Measurements from ENCODE around the gene TSPO2. TPM values are rescaled to one million over a fixed set of nuclear protein-coding genes. Genes with fewer than 3 reads are reported as not detected.

The TSPO2 gene
- total and polyA plus RNA-seq, 9 of the 15 experiments (the other 6 are each of a cell fraction or from before 2014, with no cell fraction given) = not detected

DNA sequence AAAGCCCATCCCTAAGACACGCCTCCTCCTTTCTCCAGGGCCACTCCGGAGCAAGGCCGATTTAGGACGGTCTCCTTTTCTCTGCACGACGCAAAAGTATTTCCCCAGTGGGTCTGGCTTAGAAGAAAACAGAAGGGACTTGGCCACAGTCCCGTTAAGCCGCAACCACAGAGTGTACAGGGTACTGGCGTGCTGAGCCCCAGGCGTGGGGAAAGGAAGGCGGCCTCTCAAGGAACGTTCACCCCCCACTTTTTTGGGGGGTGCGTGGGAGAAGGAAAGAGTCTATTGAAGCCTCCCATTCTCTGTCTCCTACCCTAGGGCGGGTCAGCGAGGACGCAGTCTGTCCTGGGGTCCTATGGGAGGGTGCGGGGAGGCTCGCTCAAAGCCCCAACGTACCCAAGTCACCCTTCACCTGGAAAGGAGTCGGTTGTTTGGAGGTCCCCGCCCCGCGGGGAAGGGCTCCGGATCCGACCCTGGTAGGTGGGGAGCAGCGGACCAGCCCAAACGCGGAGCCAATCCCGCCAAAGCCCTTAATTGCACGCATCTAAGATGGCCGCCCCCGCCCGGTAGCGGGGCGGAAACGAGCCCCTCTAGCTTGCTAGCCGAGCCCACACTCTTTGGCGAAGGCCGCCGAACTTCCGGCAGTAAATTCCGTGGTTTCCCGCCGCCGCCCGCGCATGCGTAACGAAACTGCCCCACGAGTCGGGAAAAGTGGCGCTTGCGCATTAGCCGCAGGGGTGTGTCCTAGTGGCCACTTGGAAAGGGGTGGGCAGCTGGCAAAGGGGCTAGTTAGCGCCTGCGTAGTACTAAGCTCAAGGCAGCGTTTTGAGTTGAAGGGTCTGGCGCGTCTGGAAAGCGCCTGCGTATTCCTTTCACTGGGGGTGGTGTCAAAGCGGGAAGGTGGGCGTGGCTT is 29.9 kb downstream of the TSPO2 start, which contains the start of gene OARD1 (continued):
- TF ChIP-seq, protein P1, sequence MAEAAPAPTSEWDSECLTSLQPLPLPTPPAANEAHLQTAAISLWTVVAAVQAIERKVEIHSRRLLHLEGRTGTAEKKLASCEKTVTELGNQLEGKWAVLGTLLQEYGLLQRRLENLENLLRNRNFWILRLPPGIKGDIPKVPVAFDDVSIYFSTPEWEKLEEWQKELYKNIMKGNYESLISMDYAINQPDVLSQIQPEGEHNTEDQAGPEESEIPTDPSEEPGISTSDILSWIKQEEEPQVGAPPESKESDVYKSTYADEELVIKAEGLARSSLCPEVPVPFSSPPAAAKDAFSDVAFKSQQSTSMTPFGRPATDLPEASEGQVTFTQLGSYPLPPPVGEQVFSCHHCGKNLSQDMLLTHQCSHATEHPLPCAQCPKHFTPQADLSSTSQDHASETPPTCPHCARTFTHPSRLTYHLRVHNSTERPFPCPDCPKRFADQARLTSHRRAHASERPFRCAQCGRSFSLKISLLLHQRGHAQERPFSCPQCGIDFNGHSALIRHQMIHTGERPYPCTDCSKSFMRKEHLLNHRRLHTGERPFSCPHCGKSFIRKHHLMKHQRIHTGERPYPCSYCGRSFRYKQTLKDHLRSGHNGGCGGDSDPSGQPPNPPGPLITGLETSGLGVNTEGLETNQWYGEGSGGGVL (CRISPR knock-in tag; IDR thresholded peaks at IDR 0.05) = no peak
- TF ChIP-seq CREM (IDR thresholded peaks at IDR 0.05; ENCODE audit: low read depth) = peak; percentile 53; the same call in 1 of the 2 replicates
- TF ChIP-seq STAG1 (CRISPR knock-in tag; IDR thresholded peaks at IDR 0.05; ENCODE audit: borderline replicate concordance) = no peak
- no peak for TF ChIP-seq FOXJ3 (CRISPR knock-in tag; IDR thresholded peaks at IDR 0.05)
- peak; percentile 4; the same call in 1 of the 2 replicates for TF ChIP-seq ZFP1 (CRISPR knock-in tag; IDR thresholded peaks at IDR 0.05)
- no peak for TF ChIP-seq COPS2 (conservative IDR thresholded peaks at IDR 0.05)
- peak; percentile 42; the same call in 1 of the 2 replicates for TF ChIP-seq NFIC (IDR thresholded peaks at IDR 0.05)
- TF ChIP-seq, protein P2, sequence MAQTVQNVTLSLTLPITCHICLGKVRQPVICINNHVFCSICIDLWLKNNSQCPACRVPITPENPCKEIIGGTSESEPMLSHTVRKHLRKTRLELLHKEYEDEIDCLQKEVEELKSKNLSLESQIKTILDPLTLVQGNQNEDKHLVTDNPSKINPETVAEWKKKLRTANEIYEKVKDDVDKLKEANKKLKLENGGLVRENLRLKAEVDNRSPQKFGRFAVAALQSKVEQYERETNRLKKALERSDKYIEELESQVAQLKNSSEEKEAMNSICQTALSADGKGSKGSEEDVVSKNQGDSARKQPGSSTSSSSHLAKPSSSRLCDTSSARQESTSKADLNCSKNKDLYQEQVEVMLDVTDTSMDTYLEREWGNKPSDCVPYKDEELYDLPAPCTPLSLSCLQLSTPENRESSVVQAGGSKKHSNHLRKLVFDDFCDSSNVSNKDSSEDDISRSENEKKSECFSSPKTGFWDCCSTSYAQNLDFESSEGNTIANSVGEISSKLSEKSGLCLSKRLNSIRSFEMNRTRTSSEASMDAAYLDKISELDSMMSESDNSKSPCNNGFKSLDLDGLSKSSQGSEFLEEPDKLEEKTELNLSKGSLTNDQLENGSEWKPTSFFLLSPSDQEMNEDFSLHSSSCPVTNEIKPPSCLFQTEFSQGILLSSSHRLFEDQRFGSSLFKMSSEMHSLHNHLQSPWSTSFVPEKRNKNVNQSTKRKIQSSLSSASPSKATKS (CRISPR knock-in tag; IDR thresholded peaks at IDR 0.05) = no peak
- TF ChIP-seq BMI1 (IDR thresholded peaks at IDR 0.05; ENCODE audit: low read length) = no peak
- TF ChIP-seq ZNF23 (CRISPR knock-in tag; IDR thresholded peaks at IDR 0.05) = no peak
- no peak for TF ChIP-seq FOXM1 (IDR thresholded peaks at IDR 0.05; ENCODE audit: low read depth)
- TF ChIP-seq FOXM1 (CRISPR knock-in tag; IDR thresholded peaks at IDR 0.05; ENCODE audit: low read depth) = no peak
- TF ChIP-seq GTF2F1 (IDR thresholded peaks at IDR 0.05; ENCODE audit: low read depth, low read length) = peak; percentile 16; the same call in 1 of the 2 replicates

All from K562 (cell line).